GM18511 (cell line): ENCODE results near the gene GLCE.
"Not testable (repeated sequence)": the region's sequence is repeated elsewhere in the genome, so short reads cannot be mapped to it uniquely, and the experiment has no call there.

Source experiments
- ATAC-seq: cut with Tn5 transposase; IDR thresholded peaks from one replicate; pipeline ENCODE4 v1.9.1; 2021; ENCODE audit warnings: mild to moderate bottlenecking, moderate library complexity; ENCODE audit not compliant: unreplicated experiment

GLCE gene

DNA sequence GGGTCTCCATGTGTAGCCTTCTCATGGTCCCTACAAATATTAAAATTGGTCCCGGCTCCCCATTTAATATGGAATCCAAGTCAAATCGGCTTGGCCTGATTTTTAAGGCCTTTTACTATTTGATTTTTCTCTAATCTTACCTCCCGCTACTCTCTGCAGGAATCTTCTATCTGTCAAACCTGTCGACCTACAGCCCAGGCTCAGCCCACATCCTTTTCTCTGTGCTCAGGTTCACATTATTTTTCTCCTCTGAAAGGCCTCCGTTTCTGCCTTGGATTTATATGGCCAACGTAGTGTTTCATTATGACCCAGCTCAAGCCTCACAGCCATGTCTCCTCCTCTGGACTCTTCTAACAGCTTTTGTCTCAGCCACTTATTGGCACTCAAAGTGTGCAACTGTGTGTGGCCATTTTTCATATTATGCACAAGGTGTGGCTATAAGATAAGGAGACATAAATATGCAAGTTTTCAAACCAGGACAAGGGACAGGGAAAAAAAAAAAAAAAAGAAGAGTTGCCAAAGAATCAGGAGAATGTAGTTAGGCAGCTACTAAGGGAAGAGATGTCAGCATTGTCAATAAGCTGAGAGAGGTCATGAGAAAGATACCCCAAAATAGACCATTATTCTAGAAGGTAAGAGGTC, 2.1 kb upstream of the GLCE start:
- no peak for ATAC-seq

DNA sequence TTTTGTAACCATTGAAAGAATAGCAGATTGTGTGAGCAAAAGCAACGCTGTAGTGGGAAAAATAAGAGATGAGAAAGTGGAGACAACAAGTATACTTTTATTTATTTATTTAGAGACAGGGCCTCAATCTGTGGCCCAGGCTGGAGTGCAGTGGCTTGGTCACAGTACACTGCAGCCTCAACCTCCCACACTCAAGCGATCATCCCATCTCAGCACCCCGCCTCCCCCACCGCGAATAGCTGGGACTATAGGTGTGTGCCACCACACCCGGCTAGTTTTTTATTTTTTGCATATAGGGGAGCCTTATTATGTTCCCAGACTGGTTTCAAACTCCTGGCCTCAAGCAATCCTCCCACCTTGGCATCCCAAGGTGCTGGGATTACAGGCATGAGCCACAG, 1.6 kb upstream of the GLCE start:
- ATAC-seq = no peak

DNA sequence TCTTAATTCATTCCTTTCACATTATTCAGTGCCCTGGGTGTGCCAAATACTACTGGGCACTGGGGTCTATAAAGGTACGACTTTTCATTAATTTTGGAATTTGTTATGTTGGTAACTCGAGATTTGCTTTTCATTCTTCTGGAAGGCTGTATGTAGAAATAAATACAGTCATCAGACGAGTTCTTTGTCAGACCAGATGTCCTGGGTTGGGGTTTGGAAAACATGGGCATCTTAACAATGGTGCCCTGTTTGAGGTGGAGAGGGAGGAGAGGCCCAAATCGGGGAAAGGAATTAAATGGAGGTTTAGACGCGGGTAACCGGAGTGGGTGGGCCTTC, 662 bp upstream of the GLCE start:
- ATAC-seq = no peak

DNA sequence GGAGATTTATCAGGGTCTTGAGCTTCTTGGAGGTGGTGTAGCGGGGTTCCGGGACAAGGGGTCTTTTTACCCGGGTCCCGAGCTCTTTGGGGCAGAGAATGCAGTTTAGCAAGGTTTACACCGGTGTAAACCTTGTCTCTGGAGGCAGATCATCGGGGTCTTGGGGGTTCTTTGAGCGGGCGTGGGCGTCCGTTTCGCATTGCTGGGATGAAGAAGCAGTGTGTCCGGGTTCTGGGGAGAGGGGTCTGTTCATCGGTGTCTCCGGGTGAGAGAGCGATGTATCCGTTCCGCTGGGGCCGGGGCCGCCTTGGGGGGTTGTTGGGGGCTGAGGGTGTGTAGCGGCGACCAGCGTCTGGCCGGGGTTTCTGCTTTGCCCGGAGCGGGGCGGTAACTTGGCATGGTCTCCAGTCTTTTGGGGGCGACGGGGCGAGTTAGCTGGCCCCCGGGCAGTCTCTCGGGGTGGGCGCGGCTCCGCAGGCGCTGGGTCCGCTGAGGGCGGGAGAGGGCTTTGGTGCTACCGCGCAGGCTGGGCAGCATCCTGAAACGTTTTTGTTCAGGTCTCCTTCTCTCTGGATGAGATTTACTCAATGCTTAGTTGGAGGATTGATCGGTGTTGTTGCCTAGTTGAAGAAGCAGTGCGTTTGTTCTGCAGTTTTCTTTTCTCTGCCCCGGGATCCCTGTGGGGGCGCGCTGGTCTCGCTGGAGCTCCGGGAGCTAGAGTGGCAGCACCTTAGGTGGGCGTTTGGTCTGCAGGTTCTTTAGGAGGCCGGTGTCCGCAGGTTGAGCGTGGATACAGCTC, 843 bp downstream of the GLCE start:
- ATAC-seq = no peak

DNA sequence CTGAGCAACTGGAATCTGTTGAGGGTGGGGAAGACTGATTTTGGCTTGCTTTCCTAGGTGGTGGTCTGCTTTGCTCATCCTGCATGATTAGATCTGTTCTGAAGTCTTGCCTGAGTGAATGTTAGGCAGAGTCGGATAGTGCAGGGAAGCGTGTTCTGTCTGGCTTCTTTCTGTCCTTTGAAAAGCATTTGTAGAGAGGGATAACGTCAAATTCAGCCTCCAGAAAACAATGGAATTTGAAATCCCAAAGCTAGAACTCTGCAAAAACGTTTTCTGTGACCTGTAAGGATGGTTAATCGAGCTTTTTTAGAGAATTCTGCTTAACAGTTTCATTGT, 1.4 kb downstream of the GLCE start:
- no peak for ATAC-seq

DNA sequence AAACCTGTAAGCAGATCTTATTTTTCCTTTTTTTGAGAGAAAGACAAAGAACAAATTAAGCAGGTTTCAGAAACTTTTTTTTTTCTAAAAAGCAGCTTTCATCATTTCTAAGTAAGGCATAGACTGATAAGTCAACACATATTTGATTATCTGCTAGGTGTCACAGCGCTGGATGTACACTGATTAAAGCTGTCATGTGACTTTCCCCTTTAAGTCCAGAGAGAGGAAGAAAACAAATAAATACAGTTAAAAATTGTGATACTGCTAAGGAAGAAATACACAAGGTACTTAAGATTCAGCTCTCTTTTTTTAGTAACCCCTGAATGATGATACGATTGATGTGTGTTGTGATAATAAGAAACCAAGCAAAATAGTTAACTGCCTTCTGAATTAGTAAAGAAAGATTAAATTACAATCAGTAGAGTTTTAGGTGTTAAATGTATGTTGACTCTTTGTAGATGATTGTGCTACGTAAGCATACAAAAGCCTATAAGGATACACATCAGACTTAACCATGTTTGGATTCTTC, 2.8 kb downstream of the GLCE start:
- no peak for ATAC-seq

DNA sequence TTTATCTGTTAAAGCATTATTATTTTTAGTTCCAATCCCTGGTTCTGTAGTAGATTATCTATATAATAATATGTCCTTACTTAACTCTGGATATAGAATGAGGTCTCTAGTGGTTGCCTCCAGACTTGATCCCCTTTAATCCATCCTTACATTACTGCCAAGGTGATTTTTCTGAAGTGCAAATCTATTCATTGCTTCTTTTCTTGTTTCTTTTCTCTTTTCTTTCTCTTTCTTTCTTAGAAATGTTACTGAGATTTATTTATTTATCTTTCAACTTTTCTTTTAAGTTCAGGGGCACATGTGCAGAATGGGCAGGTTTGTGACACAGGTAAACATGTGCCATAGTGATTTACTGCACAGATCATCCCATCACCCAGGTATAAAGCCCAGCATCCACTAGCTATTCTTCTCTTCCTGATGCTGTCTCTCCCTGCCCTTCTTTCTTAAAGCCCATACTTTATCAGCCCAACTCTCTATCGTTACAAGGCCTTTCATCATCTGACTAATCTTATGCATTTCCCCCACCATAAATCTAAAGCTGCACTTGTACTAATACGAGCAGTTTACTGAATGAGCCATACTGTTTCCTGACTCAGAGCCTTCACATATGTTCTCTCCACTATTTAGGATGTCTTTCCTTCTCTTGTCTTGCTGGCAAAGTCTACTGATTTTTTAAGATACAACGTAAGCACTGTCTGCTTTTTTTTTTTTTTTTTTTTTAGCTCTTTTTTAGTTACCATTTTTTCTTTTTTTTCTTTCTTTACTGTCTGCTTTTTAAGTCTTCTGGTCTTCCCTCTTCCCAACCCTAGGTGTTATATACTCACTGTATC, 4.6 kb downstream of the GLCE start:
- no peak for ATAC-seq

DNA sequence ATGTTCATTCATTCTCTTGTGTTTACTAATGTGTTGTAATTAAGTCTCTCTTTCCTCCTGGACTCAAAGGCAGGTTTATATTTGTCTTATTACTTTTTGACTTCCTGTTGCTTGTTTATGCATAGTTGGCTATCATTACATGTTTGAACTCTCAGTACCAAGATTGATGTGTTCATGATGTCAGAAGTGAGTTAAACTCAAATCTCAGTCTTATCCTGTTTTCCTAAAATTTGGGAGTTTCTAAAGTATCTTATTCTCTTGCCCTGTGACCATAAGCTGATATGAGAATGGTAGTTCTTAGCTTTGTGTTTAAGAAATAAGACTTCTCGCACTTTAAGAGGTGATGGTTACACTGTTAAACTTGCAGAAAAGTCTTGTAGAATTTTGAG, 5.2 kb downstream of the GLCE start:
- ATAC-seq = no peak

DNA sequence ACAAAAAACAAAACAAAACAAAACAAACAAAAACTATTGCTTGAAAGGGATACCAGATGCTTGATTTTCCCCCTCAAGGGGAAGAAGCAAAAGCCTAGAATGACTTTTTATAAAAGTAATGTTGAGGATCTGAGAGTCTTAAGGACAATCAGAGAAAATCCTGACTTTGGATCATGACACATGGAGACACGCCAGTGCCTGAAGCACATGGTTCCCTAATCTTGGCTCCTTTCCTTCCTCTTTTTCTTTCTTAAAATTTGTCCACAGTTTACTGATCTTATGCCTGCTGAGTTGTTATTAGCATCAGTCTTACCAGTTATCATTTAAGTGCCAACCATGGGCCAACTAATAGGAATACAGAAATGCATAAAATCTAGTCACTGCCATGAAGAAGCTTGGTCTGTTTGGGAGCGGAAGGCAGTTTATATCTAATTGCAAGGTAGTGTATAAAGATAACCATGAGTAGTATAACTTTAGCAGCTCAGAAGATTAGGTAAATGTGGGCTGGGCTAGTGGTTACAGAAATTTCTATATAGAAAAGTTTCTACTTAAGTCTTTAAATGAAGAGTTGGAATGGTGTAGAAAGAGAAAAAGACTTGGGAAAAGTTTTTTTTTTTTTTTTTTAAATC, 6.9 kb downstream of the GLCE start:
- ATAC-seq = no peak

- not testable (repeated sequence) for ATAC-seq
Measured at GRCh38 chr15:69168361-69168760, 7.9 kb downstream of the GLCE start.

DNA sequence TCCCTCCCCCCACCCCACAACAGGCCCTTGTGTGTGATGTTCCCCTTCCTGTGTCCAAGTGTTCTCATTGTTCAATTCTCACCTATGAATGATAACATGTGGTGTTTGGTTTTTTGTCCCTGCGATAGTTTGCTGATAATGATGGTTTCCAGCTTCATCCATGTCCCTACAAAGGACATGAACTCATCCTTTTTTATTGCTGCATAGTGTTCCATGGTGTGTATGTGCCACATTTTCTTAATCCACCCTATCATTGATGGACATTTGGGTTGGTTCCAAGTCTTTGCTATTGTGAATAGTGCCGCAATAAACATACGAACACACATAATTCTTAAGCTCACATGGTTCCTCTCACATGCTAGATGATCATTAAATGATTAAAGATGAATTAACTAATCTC, 9.1 kb downstream of the GLCE start:
- not testable (repeated sequence) for ATAC-seq

DNA sequence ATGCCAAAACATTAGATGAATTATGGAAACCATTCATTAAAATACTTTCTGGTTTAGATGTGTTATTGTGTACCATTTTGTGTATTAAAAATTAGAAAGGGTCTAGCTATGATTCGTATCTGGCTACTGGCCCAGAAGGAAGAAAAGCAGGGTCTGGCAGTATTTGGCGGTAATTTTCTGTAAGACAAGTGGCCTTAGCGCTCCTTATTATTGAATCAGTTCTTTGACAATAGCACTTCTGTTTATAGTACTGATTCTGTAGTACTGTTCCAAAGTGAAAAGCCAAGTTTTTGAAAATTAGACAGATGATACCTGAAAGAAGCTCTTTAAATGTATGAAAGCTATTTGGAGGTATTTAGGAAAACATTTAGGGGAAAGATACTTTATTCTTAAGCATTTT, 10.2 kb downstream of the GLCE start:
- ATAC-seq = no peak

DNA sequence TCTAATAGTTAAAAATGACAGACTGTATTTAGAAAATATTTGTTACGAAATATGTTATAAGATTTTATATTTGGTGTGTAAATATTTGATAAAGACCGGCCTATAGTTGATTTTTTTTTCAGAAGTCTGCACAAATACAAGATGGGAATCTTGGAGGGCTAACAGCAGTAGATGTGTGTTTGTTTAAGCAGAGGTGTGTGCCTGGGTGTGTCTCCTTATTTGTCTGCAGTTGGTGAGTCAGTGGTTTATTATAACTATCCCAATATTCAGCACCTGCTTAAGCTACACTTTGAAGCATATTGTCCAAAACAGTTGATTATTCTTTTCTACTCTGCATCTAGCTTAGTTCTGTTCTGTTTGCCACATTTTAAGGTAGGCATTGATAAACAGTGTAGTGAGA, 12.4 kb downstream of the GLCE start:
- no peak for ATAC-seq

DNA sequence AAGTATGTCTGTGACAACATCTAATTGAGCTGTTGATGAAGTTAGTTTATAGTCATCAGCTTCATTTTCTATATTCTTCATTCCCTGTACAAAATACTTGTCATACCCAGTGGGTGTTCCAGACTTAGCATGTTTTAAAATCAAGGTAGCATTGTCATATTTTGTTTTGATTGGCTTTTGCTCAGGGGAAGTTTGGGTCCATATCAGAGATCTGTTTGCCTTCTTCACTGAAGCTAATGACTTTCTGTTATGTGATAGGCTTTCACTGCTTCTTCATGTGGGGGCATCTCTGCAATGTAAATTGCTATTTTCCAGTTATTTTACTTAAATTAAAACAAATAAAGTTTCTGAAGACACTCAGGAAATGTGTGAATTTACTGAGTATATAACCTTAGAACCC, 15.1 kb downstream of the GLCE start:
- no peak for ATAC-seq

DNA sequence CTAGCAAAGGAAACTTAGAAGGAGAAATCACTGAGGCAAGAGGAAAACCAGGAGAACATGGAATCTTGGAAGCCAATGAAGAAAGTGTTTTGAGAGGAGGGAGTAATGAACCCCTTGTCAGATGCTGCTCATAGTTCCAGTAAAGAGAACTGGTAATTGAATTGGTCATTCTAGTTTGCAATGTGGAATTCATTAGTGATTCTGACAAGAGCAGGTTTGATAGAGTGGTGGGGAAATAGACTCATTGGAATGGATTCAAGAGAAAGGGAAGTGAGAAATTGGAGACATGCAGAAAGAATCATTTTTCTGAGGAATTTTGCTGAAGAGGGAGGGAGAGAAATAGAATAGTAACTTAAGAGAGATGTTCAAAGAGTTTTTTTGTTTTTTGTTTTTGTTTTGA, 21.0 kb downstream of the GLCE start:
- ATAC-seq = no peak

GRCh38 chr15:69185216-69185615, 24.8 kb downstream of the GLCE start:
- no peak for ATAC-seq

- ATAC-seq = no peak
Measured at GRCh38 chr15:69185706-69186105, 25.3 kb downstream of the GLCE start.

DNA sequence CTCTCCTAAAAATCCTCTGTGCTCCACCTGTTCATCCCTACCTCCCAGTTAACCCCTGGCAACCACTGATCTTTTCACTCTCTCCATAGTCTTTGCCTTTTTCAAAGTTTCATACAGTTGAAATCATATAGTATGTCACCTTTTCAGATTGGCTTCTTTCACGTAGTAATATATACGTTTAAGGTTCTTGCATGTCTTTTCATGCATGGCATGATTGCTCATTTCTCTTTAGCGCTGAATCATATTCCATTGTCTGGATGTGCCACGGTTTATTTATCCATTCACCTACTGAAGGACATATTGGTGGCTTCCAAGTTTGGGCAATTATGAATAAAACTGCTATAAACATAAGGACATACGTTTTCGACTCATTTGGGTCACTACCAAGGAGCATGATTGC, 28.7 kb downstream of the GLCE start:
- no peak for ATAC-seq

- ATAC-seq = no peak
Measured at GRCh38 chr15:69190091-69190490, 29.7 kb downstream of the GLCE start.

GRCh38 chr15:69190504-69190903, 30.1 kb downstream of the GLCE start:
- ATAC-seq = no peak

GRCh38 chr15:69194025-69194827, 33.8 kb downstream of the GLCE start:
- no peak for ATAC-seq
